ENCODE measurements around the gene SPPL2C.

Gene SPPL2C

DNA sequence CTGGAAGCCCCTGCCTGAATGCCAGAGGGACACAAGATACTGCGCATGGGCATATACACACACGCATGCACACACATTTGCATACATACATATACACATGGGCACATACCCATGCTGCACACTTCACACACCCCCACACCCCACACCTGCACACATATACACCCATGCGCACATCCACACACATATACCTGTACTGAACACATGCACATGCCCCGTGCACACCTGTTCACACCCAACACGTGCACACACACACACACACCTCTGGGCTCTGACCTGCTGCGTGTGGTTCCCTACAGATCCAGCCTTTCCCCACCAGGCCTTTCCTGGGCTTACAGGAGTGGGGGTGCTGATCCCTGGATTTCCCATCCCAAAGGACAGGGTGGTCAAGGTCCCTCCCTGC is 6.3 kb downstream of the SPPL2C start:
- TF ChIP-seq, protein P1, sequence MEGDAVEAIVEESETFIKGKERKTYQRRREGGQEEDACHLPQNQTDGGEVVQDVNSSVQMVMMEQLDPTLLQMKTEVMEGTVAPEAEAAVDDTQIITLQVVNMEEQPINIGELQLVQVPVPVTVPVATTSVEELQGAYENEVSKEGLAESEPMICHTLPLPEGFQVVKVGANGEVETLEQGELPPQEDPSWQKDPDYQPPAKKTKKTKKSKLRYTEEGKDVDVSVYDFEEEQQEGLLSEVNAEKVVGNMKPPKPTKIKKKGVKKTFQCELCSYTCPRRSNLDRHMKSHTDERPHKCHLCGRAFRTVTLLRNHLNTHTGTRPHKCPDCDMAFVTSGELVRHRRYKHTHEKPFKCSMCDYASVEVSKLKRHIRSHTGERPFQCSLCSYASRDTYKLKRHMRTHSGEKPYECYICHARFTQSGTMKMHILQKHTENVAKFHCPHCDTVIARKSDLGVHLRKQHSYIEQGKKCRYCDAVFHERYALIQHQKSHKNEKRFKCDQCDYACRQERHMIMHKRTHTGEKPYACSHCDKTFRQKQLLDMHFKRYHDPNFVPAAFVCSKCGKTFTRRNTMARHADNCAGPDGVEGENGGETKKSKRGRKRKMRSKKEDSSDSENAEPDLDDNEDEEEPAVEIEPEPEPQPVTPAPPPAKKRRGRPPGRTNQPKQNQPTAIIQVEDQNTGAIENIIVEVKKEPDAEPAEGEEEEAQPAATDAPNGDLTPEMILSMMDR (IDR thresholded peaks at IDR 0.05; ENCODE audit: extremely low read depth, insufficient read depth, missing control alignments): no peak
- no peak for DNase-seq (ENCODE audit: low spot score)
- in situ Hi-C loops (cut with MboI; ENCODE audit: low pct_unique_long_range_greater_than_20kb, low sequenced_read_pairs, unreplicated experiment): no loop called here

DNA sequence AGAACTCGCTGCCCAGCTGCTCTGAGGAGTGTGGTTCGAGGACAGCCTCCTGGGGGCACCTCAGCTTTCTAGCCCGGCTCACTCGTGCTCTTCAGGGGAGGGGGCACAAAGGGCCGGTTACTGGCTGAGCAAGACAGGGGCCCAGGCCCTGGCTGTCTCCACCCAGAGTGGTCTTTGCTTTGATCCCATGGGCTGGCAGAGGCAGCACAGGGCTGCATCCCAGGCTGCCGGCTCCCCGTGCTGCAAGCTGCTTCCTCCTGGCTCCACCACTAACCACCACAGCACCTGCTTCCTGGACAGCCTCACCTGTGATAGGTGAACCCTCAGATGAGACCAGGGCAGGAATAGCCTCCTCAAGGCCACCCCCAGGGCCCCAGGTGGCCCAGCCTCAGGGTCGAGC is 6.8 kb downstream of the SPPL2C start:
- in situ Hi-C loops (cut with MboI; ENCODE audit: low pct_unique_long_range_greater_than_20kb, low sequenced_read_pairs, unreplicated experiment): no loop called here
- TF ChIP-seq, protein P1 (IDR thresholded peaks at IDR 0.05; ENCODE audit: extremely low read depth, insufficient read depth, missing control alignments): no peak
- DNase-seq (ENCODE audit: low spot score): no peak

DNA sequence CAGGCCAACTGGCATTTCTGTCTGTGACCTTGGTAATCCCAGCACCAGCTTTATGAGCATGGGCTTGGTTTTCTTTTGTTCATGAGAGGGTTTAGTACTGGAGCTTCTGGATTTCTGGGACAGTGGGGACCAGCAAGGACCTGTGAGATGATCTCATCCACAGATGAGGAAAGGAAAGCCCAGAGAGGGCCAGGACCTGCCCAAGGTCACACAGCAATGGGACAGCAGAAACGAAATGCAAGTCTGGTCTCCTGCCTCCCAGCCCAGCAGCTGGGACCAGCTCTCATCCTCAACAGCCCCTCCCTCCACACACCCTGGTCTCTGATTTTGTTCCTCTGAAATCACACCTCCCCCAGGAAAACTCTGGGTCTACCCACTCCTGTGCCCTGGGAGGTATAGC is 7.2 kb downstream of the SPPL2C start:
- in situ Hi-C loops (cut with MboI; ENCODE audit: low pct_unique_long_range_greater_than_20kb, low sequenced_read_pairs, unreplicated experiment): no loop called here
- DNase-seq (ENCODE audit: low spot score): no peak
- TF ChIP-seq, protein P1 (IDR thresholded peaks at IDR 0.05; ENCODE audit: extremely low read depth, insufficient read depth, missing control alignments): no peak

DNA sequence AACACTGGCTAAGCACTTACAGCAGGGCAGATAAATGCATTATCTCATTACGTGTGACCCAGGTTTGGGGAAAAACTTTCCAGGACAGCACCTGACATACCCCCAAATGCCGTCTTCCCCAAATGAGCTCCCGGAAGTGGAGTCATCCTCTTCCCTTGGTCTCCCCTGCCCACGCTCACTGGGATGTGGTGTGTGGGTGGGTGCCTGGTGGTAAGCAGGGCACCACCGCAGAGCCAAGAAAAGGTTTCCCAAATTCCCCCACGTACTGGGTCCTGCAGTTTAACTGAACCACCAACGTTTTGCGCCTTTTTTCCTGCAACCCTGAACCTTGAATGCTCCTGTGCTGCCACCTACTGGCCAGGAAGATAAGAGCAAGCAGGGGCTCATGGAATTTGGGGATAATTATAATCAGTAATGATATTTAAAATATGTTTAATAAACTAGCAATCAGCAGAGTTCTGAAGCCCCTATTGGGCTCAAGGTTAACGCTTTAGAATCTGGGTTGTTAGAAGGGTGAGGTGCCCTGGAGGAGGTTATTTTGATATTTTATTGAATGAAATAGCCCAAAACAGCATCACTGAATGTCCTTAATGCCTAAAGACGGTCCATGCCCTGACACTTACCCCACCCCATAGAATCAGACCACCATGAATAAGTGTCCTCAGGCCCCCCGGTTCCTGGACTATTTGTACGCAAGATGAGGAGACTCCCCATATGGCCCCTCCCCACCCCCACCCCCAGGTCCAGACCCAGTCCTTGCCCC is 8.0 kb downstream of the SPPL2C start:
- TF ChIP-seq, protein P1 (IDR thresholded peaks at IDR 0.05; ENCODE audit: extremely low read depth, insufficient read depth, missing control alignments): peak; percentile 91
- in situ Hi-C loops (cut with MboI; ENCODE audit: low pct_unique_long_range_greater_than_20kb, low sequenced_read_pairs, unreplicated experiment): no loop called here

DNA sequence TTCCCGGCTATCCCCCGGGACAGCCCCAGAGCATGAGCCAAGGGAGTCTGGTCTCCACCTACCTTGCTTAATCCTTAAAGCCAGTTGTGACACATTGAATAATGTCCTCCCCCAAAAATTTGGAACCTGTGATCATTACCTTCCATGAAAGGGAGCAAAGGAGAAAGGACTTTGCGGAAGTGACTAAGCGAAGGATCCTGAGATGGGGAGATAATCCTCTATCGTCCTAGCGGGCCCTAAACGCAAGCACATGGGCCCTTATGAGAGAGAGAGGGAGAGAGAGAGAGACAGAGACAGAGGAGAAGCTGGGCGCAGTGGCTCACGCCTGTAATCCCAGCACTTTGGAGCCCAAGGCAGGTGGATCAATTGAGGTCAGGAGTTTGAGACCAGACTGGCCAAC is 9.5 kb downstream of the SPPL2C start:
- TF ChIP-seq, protein P1 (IDR thresholded peaks at IDR 0.05; ENCODE audit: extremely low read depth, insufficient read depth, missing control alignments): no peak

More for the DNA sequence above, 8.0 kb downstream of the SPPL2C start:
- peak; percentile 72 for DNase-seq (ENCODE audit: low spot score)

DNA sequence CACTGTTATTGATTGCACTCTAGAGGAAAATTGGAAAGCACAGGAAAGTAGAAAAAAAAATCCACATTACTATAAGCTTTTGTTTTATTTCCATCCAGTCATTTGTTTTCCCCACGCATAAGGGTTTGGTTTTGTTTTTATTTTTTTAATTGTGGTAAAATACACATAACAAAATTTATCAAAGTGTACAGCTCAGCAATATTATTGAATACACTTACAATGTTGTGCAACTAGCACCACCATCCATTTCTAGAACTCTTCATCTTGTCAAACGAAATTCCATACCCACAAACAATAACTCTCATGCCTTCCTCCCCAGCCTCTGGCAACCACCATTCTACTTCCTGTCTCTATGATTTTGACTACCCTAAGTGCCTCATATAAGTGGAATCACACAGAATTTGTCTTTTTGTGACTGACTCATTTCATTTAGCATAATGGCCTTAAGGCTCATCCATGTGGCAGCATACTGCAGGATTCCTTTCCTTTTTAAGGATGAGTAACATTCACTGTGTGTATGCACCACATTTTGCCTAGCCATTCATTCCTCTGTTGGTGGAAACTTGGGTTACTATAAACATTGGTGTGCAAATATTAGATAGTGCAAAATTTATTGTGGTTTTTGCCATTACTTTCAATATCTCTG is 11.1 kb downstream of the SPPL2C start:
- TF ChIP-seq, protein P1 (IDR thresholded peaks at IDR 0.05; ENCODE audit: extremely low read depth, insufficient read depth, missing control alignments): no peak
- in situ Hi-C loops (cut with MboI; ENCODE audit: low pct_unique_long_range_greater_than_20kb, low sequenced_read_pairs, unreplicated experiment): no loop called here
- DNase-seq (ENCODE audit: low spot score): no peak

More for the DNA sequence above, 9.5 kb downstream of the SPPL2C start:
- no peak for DNase-seq (ENCODE audit: low spot score)
- in situ Hi-C loops (cut with MboI; ENCODE audit: low pct_unique_long_range_greater_than_20kb, low sequenced_read_pairs, unreplicated experiment): no loop called here

All from GM13977 (cell line).